OCI-LY3 (cell line): Measurements from ENCODE around the gene DNAJB11.

Experiments used
- H2AFZ ChIP-seq: fragments of 200-600, 300-600 bp; shearing (Covaris generic); 2 replicates; pipeline ENCODE4 v1.6.0; 2014; ENCODE audit warnings: antibody characterized with exemption, low read depth, low read length
- H3K27ac ChIP-seq: fragments of 200-600, 300-600 bp; sonication (generic); 2 replicates; pipeline ENCODE4 v1.5.1; 2014; ENCODE audit warnings: mild to moderate bottlenecking, low read length, moderate library complexity, mixed read lengths
- H3K27me3 ChIP-seq: fragments of 200-600, 300-600 bp; sonication (generic); 2 replicates; pipeline ENCODE4 v1.6.1; 2014; ENCODE audit warnings: low read depth, low read length, mixed read lengths
- H3K36me3 ChIP-seq: fragments of 200-600, 300-600 bp; sonication (generic); replicated peaks from 2 replicates; pipeline ENCODE3; 2014; ENCODE audit warnings: low read depth, low read length, mixed read lengths
- H3K4me1 ChIP-seq: fragments of 300-600, 200-600 bp; sonication (generic); 2 replicates; pipeline ENCODE4 v1.6.1; 2014; ENCODE audit warnings: low read length, mixed read lengths
- H3K4me2 ChIP-seq: fragments of 200-600, 300-600 bp; sonication (generic); 2 replicates; pipeline ENCODE4 v1.6.1; 2014; ENCODE audit warnings: low read length, mixed read lengths
- H3K4me3 ChIP-seq: fragments of 300-600, 200-600 bp; sonication (generic); 2 replicates; pipeline ENCODE4 v1.5.1; 2014; ENCODE audit warnings: antibody characterized with exemption, mild to moderate bottlenecking, low read length, moderate library complexity
- H3K79me2 ChIP-seq: fragments of 300-600, 200-600 bp; shearing (Covaris generic); 2 replicates; pipeline ENCODE4 v1.6.1; 2014; ENCODE audit warnings: mild to moderate bottlenecking, low read length, mixed read lengths
- H3K9ac ChIP-seq: fragments of 300-600, 200-600 bp; shearing (Covaris generic); 2 replicates; pipeline ENCODE4 v1.6.0; 2014; ENCODE audit warnings: mild to moderate bottlenecking, low read length, moderate library complexity
- H3K9me3 ChIP-seq: fragments of 200-600, 300-600 bp; shearing (Covaris generic); 2 replicates; pipeline ENCODE4 v1.6.1; 2014; ENCODE audit warnings: low read length, mixed read lengths; ENCODE audit not compliant: insufficient read depth
- H4K20me1 ChIP-seq: fragments of 200-600, 300-600 bp; sonication (generic); 2 replicates; pipeline ENCODE4 v1.6.1; 2016; ENCODE audit warnings: low read length, mixed read lengths; ENCODE audit not compliant: insufficient read depth
- EZH2phosphoT487 ChIP-seq: fragments of 200-600 bp; shearing (Covaris generic); IDR thresholded peaks from 2 replicates; pipeline ENCODE4 v1.6.1; 2018; ENCODE audit warnings: antibody characterized with exemption, mixed run types, low read depth
- TF ChIP-seq, protein P1 (sequence below): fragments of 200-600, 300-600 bp; sonication (generic); IDR thresholded peaks from 2 replicates; pipeline ENCODE4 v1.5.1; 2014; ENCODE audit warnings: antibody characterized with exemption, low read length, low read depth

The DNAJB11 gene

DNA sequence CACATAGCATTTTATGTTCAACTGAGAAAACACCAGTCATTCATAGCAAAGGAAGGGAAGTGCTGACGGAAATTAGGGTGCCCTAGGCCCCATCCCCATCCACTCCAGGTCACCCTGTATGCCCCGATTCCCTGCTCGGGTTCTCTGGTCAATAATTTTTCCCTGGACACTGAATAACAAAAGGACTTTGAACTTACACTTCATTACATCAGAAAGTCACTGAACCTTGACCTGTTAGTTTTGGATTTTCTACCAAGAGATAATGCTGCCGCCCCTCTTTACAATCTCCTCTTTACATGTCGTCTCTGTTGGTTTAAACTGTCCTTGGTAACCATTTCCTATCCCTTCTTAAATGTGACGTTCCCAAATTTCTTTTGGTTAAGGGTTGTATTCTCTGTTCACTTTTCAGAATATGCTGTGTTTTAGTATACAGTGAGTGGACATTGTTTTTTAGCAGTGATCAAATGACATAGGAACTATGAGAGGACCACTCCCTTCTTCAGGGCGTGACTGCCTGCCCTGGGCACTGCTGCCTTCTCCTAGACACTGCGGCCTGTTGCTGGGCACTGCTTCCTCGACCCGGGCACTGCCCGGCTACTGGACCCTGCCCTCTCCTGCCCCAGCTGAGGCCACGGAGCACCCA is 28.7 kb downstream of the DNAJB11 start:
- H3K4me2 ChIP-seq, result no peak overlapping the region
- no peaks in the 10 kb centered on the region for H3K79me2 ChIP-seq
- H2AFZ ChIP-seq, result no peak overlapping the region
- no peaks in the 10 kb centered on the region for H3K27me3 ChIP-seq
- TF ChIP-seq EZH2phosphoT487, result no peak
- TF ChIP-seq, protein P1, sequence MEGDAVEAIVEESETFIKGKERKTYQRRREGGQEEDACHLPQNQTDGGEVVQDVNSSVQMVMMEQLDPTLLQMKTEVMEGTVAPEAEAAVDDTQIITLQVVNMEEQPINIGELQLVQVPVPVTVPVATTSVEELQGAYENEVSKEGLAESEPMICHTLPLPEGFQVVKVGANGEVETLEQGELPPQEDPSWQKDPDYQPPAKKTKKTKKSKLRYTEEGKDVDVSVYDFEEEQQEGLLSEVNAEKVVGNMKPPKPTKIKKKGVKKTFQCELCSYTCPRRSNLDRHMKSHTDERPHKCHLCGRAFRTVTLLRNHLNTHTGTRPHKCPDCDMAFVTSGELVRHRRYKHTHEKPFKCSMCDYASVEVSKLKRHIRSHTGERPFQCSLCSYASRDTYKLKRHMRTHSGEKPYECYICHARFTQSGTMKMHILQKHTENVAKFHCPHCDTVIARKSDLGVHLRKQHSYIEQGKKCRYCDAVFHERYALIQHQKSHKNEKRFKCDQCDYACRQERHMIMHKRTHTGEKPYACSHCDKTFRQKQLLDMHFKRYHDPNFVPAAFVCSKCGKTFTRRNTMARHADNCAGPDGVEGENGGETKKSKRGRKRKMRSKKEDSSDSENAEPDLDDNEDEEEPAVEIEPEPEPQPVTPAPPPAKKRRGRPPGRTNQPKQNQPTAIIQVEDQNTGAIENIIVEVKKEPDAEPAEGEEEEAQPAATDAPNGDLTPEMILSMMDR, result no peak
- no peaks in the 10 kb centered on the region for H3K36me3 ChIP-seq
- no peak overlapping the region for H3K4me3 ChIP-seq
- H3K27ac ChIP-seq, result no peak overlapping the region
- H3K9me3 ChIP-seq, result no peaks in the 10 kb centered on the region
- no peak overlapping the region for H3K9ac ChIP-seq
- H4K20me1 ChIP-seq, result no peaks in the 10 kb centered on the region
- H3K4me1 ChIP-seq, result no peaks in the 10 kb centered on the region

DNA sequence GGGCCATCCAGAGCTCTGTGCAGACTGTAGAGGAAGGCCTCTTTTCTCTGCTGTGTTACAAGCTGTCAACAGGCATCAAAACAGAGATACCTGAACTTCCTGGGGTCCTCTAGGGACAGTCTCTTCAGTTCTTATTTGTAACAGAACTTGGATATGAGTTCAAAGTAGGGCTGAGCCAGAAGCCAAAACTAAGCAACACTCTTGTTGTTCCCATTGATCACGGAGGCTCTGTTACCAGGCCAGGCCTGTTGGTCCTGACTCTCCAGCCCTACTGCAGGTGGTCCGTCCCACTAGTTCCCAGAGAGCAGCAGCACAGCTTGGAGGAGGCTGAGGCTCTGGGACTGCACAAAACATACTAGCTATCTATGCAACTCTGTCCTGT is 29.3 kb downstream of the DNAJB11 start:
- Histone ChIP-seq H3K4me2 (no peak overlapping the region), H2AFZ (no peak overlapping the region), H3K4me3 (no peak overlapping the region), H3K79me2 (no peaks in the 10 kb centered on the region), H3K36me3 (no peaks in the 10 kb centered on the region), H3K9me3 (no peaks in the 10 kb centered on the region), H3K27ac (no peak overlapping the region), H3K9ac (no peak overlapping the region), H4K20me1 (no peaks in the 10 kb centered on the region), H3K4me1 (no peaks in the 10 kb centered on the region), H3K27me3 (no peaks in the 10 kb centered on the region)
- TF ChIP-seq, protein P1, result no peak
- TF ChIP-seq EZH2phosphoT487, result no peak

- TF ChIP-seq, protein P1, result no peak
- TF ChIP-seq EZH2phosphoT487, result no peak
- Histone ChIP-seq H3K9me3 (no peaks in the 10 kb centered on the region), H3K27me3 (no peaks in the 10 kb centered on the region), H2AFZ (no peak overlapping the region), H3K4me3 (no peak overlapping the region), H3K4me1 (no peaks in the 10 kb centered on the region), H3K4me2 (no peak overlapping the region), H3K9ac (no peak overlapping the region), H3K27ac (no peak overlapping the region), H3K79me2 (no peaks in the 10 kb centered on the region), H3K36me3 (no peaks in the 10 kb centered on the region), H4K20me1 (no peaks in the 10 kb centered on the region)
Measured at GRCh38 chr3:186600896-186601295, 30.4 kb downstream of the DNAJB11 start.

GRCh38 chr3:186603159-186603558 is 32.6 kb downstream of the DNAJB11 start:
- no peak overlapping the region for H3K9ac ChIP-seq
- H3K9me3 ChIP-seq, result no peaks in the 10 kb centered on the region
- no peaks in the 10 kb centered on the region for H3K36me3 ChIP-seq
- H3K27ac ChIP-seq, result no peak overlapping the region
- TF ChIP-seq, protein P1, result no peak
- no peak overlapping the region for H3K4me3 ChIP-seq
- no peak overlapping the region for H2AFZ ChIP-seq
- H3K4me1 ChIP-seq, result no peaks in the 10 kb centered on the region
- no peaks in the 10 kb centered on the region for H3K27me3 ChIP-seq
- H3K79me2 ChIP-seq, result no peaks in the 10 kb centered on the region
- no peaks in the 10 kb centered on the region for H4K20me1 ChIP-seq
- no peak overlapping the region for H3K4me2 ChIP-seq
